ENCODE data around the gene KLHL8.

- TF ChIP-seq, protein P1, sequence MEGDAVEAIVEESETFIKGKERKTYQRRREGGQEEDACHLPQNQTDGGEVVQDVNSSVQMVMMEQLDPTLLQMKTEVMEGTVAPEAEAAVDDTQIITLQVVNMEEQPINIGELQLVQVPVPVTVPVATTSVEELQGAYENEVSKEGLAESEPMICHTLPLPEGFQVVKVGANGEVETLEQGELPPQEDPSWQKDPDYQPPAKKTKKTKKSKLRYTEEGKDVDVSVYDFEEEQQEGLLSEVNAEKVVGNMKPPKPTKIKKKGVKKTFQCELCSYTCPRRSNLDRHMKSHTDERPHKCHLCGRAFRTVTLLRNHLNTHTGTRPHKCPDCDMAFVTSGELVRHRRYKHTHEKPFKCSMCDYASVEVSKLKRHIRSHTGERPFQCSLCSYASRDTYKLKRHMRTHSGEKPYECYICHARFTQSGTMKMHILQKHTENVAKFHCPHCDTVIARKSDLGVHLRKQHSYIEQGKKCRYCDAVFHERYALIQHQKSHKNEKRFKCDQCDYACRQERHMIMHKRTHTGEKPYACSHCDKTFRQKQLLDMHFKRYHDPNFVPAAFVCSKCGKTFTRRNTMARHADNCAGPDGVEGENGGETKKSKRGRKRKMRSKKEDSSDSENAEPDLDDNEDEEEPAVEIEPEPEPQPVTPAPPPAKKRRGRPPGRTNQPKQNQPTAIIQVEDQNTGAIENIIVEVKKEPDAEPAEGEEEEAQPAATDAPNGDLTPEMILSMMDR (IDR thresholded peaks at IDR 0.05; ENCODE audit: low read depth, low read length), result no peak
- TF ChIP-seq EZH2phosphoT487 (IDR thresholded peaks at IDR 0.05; ENCODE audit: low read depth), result no peak
Observed at GRCh38 chr4:87128006-87128705, 92.3 kb downstream of the KLHL8 start.

All from OCI-LY3 (cell line).